GM21367 (cell line): ENCODE results near the gene TMEM50A.
"Not testable (repeated sequence)": the region's sequence is repeated elsewhere in the genome, so short reads cannot be mapped to it uniquely, and the experiment has no call there.

Source experiments
- ATAC-seq: cut with Tn5 transposase; IDR thresholded peaks from one replicate; pipeline ENCODE4 v1.9.1; 2021; ENCODE audit not compliant: unreplicated experiment

The TMEM50A gene

DNA sequence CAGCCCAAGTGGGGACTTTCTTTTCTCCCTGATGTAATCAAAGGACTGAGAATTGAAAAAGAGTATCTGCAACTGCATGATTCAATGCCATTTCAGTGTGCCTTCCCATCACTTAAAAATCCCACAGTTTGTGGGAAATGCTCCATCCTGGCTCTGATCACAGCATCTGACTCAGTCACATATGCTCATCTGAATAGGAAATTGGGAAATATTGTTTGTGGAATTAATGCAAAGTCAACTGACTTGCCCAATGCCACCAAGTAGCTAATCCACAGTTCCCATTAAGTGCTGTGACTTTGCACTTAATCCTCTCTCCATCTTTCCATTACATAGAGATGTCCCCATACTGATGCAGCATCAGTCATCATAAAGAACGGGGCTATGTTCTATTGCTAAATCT, 45.0 kb downstream of the TMEM50A start:
- ATAC-seq, result not testable (repeated sequence)

DNA sequence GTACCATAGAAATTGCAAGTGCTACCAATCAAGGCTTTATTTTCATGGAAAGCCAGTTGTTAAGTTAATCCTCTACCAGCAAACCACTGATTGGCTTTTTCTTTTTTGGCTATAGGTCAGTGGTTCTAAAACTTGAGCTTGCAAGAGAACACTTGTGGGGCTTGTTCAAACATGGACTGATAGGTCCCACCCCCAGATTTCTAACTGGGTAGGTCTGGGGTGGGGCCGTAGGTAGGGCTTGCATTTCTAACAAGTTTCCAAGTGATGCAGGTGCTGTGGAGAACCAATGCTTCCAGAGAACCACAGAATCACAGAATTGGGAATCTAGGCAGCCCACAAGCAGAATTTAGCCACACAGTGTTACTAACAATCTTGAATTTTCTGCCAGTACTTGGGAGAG, 45.7 kb downstream of the TMEM50A start:
- ATAC-seq, result not testable (repeated sequence)

DNA sequence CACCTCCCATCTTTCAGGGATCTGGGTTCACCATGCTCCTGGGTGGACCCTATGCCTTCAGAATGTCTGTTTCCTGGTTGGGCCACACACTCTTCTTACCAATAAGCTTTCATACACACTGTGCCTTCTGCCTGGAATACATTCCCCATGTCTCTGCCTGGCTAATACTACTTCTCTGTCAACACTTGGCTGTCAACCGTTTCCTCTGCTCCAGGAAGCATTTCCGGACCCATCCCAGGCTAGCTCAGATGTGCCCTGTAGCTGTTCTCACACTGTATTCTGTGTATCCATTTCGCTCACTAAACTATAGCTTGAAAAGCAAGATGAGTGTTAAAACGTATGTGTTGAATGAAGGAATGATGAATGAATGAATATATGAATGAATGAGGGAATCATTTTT, 49.0 kb downstream of the TMEM50A start:
- ATAC-seq, result not testable (repeated sequence)

DNA sequence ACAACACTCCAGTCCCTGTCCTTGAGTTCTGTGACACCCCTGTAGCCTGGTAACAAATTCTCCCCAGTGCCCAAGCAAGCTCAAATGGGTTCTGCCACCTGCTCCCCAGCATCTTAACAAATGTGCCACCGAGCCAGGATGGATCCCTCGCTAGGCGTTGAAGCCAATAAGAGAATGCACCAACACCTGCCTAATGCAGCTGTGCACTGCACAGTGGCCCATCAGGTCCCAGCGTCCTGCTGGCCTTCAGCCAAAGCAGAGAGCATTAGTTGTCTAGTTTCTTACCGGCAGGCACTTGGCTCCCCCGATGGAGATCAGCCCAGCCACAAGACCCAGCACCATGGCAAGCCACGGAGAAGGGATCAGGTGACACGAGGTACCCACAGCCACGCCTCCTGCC, 50.6 kb downstream of the TMEM50A start:
- not testable (repeated sequence) for ATAC-seq

DNA sequence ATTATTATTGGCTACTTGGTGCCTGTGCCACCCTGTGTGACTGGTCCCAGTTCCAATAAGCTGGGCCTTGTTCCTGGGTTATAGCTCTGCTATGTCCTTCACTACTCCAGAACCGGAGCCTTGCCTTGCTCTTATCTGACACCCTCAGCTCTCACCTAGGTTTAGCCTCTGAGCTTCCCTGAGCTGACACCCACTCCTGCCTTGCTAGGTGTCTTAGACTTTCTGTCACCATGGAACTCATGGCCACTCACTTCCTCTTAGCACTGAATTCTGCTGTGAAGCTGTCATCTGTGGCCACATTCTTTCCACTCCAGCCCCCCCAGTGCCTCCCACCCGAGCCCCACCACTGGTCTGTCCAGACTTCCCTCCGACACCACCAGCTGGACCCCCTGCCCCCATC, 51.6 kb downstream of the TMEM50A start:
- ATAC-seq, result not testable (repeated sequence)

DNA sequence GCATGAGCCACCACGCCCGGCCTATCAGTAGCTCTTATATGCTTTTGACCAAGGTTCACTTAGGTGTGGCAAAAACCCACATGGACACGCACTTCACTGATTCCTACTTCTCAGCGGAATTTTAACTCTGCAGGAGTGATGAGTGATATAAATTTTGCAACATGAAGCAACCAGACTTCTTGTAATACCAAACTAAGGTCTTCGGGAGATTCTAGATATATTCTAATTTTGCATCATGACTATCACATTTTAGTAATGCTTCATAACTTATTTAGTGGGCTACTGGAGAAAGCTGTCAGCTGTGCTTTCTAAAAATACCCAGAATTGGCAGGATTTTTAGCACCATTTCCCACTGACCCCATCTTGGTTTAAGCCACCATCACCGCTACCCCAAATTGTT, 54.7 kb downstream of the TMEM50A start:
- ATAC-seq, result no peak

DNA sequence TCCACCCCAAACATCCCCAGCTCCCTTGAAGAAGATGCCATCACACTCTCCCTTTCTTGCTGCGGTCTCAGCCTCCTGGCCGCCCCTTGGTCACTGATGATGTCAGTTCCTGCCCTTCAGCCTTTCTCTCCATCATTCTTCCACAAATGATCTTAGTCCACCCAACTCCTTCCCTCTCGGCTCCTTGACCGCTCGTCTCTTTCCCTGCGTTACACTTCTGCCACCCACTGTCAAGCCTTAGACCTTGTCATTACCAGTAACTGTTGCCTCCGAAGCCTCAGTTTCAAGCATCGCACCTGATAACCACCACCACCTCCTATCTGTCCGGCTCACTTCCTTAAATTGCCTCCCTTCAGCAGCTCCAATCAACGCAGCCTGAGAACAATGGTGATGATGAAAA, 59.4 kb downstream of the TMEM50A start:
- not testable (repeated sequence) for ATAC-seq

DNA sequence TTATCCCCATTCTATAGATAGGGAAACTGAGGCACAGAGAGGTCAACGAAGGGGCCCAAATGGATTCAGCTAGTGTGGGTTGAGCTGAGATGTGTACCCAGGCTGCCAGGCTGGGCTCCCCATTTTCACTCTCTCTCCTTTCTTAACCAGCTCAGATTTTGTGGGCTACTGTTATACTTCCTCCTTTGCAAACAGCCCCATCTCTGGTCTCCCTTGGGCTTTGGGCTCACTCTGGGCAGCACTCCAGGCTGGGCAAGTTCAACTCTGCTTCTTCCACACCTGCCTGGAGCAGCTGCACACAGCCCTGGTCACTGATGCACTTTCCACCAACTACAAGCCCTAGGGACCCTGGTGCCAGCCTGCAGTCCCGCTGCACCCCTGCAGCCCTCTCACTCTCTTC, 59.9 kb downstream of the TMEM50A start:
- not testable (repeated sequence) for ATAC-seq

DNA sequence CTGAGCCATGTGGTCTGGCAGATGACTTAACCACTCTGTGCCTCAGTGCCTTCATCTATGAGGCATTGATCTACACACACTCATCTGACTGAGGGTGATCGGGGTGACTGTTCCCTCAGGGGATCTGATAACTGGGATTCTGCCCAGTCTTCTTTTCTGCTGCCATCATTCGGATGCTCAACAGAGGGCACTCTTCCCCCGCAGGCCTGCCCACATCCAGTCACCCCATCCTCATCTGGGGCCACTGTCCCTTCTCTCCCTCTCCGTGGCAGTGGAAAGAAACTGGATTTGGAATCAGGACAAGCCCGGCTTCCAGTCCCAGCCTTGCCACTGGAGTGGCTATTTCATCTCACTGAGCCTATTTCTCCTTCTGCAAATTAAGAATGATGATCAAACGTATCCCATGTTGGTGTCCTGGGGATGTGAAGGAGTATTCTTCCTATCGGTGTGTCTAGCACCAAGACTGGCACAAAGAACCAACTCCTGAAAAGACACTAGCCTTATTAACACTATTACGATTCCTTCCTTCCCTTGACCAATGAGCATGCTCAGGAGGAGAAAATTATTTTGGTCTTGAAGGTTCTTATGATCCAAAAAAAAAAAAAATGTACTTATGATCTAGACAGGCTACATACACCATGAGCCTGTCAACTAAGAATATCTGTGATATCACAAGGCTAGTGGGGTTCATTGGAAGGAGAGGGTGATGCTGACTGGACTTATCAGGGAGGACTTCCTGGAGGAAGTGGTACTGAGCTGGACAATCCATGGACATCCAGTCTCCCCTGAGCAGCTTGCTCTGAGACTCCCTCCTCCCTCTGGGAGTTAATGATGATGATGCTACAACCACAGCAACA, 65.0 kb downstream of the TMEM50A start:
- not testable (repeated sequence) for ATAC-seq

DNA sequence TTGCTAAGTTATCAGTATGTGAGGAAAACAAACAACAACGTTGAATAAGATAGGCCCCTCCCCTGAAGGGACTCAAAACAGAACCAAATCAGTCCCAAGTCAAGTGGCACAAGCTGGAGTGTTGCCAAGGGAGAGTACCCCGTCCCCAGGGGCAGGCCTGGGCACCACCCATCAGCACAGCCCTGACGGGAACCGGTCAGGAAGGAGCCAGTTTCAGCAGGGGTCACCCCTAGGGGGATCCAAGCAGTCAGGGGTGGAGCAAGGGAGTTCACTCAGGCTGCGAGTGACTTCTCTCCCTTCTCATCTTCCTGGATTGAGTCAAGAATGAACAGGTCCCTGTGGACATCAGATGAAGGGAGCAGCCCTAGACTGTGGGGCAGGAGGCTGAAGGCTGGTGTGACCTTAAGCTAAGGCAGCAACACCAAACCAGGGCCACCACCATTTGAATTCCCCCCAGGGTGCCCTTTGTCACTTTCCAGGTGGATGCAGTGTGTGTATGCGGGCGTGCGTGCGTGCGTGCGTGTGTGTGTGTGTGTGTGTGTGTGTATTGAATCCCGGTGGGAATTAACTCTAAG, 67.7 kb downstream of the TMEM50A start:
- ATAC-seq, result not testable (repeated sequence)

DNA sequence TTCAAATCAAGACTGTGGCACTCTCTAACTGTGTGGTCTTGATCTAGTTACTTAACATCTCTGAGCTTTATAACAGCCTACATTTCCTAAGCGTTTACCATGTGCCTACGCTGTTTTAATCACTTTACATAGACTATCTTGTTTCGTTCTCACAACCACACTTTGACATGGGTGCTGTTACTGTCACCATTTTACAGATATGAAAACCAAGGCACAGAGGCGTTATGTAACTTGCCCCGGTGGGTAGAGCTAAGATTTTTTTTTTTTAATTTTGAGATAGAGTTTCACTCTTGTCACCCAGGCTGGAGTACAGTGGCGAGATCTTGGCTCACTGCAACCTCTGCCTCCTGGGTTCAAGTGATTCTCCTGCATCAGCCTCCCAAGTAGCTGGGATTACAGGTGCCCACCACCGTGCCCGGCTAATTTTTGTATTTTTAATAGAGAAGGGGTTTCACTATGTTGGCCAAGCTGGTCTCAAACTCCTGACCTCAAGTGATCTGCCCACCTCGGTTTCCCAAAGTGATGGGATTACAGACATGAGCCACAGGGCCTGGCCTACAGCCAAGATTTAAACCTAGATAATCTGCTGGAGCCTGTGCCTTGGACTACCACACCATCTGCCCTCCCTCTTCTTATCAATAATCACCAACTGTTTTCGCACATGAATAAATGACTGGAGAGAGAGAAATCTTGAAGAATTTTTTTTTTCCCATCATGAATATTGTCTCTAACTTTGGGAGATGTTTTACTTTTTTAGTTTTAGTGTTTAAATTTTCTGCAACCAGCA, 71.7 kb downstream of the TMEM50A start:
- not testable (repeated sequence) for ATAC-seq
